Inflammatory macrophage treated with lipopolysaccharide for 4 hours (primary cell): ENCODE measurements around the gene MAP3K21.

Experiments used
- DNase-seq: peaks from one replicate; pipeline ENCODE4 v3.0.0-alpha.2; 2020

MAP3K21 gene

DNA sequence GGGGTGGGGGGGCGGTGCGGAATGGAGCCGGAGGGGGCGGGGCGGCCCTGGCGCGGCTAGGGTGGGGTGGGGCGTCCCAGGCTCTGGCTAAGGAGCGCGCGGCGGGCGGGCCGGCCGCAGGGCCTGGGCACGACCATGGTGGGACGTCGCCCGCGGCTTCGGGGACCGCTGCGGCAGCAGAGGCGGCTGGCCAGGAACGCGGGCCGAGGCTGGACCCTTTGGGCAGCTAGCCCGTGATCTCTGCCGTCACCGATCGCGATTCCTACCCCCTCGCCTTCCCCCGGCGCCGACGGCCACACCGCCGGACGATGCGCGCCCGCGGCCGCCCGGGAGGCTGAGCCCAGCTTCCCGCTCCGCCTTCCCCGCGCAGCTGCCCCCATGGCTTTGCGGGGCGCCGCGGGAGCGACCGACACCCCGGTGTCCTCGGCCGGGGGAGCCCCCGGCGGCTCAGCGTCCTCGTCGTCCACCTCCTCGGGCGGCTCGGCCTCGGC, at the start of gene MAP3K21:
TSS of gene MAP3K21 (plus strand) at position 74 of the 491 bp plus-strand sequence. CDS start at position 379, 305 bp downstream.
- DNase-seq, result no peak

DNA sequence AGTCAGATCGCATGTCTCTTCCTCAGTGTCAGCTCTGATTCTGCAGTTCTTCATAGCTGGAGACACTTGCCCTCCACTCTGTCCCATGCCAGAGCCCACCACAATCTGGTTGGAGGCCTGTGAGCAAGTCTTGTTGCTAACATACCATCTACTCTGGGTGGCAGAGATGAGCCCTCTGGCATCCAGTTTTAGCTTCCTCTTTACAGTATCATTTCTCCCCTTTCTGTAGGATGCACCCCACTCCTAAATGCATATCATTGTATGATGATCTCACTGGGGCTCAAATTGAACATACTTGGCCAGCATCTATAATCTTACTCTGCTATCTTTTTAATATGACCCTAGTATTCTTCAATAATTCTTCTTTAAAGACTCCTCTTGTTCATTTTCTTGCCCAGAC, 48.9 kb upstream of the MAP3K21 start:
- DNase-seq, result peak; percentile 67

DNA sequence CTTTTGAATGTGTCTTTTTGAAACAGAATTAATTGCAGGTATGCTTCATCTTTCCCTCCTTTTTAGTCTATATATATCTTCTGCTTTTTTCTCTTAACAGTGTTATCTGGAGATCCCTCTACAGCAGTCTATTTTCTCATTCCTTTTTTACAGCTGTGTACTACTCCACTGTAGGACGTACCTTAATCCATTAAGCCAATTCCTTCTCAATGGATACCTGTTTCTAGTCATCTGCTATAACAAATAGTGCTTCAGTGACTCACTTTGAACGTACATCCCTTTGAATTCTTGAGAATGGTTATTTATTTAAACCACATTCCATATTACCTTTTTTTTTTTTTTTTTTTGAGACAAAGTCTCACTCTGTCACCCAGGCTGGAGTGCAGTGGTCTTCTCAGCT, 47.6 kb upstream of the MAP3K21 start:
- no peak for DNase-seq

DNA sequence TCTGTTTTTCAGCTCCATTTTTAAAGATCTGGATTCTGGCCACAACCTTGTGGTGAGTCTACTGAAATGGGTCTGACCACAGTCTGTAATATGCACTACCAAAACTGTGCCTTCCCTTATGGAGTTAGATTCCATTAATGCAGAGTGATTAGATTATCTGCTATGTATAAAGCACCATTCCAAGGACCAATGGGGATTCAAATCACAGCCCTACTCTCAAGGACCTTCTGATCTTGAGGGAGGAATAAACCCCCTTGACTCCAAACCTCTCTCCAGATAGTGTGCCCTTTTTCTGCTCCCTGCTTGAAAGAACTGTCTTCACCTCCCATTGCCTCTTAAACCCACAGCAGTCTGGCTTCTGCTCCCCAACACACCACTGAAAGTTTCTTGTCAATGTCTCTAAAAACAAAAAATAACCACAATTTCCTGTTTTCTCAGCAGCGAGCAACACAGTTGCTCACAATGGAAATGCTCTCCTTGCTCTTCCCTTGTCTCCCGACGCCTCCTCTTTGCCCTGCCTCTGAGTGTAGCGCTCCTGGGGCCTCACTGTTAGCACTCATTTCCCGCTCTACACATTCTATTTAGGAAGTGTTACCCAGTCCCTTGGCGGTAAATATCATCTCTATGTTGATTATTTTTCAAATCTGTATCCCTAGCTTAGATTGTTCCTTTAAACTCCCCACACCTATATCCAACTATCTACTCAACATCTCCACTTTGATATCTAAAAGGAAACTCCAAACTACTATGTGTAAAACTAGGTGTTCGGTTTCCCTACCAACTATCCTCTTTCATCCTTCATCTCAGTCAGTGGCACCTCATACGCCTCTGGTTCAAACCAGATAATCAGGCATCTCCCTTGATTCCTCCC, 45.6 kb upstream of the MAP3K21 start:
- DNase-seq, result peak; percentile 62

DNA sequence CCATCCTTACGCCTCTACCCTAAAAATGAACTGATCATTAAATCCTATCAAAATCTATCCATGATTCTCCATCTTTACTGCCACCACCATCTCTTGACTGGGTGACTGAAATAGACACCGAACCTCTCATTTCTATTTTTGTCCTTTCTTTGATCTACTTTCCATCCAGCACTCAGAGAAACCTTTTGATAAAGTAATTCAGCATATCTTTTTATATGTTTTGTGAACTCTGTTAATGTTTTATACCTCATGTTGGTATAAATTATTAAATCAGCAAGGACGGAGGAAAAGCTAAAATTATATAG, 45.0 kb upstream of the MAP3K21 start:
- DNase-seq, result no peak

DNA sequence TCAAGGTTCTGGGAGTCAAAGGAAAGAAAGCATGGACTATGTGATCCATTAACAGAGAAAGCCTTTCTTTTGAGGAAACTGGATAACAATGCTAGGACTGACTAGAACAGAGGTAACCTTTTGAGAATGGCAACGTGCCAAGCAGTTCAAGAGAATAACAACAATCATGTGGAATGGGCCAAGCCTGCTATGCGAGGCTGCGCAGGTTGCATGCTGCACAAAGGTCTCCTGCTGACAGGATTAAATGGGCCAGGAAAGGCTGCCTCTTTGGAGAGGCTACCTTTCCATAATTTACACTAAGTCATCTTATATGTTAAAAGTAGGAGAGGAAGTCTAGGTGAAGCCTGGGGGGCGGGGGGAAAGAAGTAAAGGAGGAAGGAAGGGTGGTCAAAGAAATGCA, 37.8 kb upstream of the MAP3K21 start:
- no peak for DNase-seq

DNA sequence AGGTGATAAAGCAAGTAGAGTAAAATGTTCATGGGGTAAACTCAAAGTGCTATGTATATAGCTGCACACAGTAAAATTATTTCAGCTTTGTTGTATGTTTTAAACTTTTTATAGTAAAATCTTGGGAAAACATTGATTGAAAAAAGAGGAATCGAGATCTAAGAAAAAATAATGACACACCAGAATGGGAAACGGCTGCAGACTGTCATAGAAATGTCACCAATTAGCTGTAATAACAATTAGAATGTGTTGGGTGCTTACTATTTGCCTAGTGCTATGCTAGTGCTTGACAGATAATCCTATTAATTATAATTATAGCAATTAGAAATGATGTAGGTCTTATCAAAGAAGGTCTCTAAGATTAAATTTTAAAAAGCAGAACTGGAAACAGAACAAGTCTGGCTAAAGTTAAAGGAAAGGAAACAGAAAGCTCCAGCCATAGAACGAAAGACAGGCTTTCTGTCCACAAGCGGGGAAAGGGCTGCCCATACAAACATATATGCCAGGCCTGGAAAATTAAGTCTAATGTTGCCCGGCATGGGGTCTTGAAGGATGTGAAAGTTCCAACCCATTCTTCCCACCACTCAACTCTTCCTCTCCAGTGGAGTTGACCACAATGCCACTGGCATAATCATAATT, 37.0 kb upstream of the MAP3K21 start:
- DNase-seq, result peak; percentile 78

DNA sequence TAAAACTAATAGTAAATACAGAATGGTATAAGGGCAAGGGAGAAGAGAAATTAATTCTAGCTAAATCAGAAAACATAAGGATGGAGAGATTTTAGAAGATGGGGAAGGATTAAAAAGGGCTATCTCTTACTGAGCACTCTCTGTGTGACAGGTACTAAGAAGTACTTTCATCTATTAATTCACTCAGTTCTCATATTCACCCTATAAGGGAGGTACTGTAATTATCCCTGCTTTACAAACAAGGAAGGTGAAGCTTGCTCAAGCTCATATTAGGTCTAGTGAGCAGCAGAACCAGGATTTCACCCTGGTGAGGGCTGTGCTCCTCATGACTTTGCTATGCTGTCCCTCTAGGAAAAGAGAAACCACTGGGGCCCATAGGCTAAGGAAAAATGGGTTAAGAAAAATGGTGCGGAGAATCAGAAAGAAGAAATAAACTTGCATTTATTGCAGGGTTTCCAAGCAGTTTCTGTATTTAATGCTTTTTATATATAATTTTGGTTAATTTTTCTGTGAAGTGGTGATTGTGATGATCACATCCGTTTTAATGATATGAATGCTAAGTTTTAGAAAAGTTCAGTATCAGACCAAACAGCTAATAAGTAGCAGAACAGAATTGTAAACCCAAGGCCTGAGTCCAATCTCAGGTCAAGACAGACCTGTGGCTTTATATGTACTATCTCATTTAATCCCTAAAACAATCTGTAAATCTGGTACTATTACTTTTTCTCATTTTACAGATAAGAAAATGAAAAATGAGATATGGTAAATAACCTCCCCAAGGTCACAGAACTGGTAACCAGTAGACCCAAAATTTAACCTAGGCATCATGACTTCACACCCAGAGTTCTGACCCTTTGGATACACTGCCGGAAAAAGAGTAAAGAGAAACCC, 33.7 kb upstream of the MAP3K21 start:
- DNase-seq, result peak; percentile 14

DNA sequence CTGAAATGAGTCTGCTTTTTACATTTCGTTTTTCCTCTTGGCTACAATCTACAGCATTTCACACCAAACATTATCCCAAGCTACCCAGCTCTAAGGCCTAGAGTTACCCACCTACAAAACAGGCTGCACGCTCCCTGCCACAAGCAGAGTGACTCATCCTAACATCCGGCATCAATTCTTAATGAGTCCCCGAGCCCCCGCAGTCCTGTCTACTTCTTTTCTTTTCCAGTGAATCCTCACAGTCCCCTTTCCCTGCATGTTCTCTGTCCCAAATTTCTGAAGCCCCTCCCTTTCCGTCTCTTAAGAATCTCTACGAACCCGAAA, 32.6 kb upstream of the MAP3K21 start:
- DNase-seq, result peak; percentile 59

DNA sequence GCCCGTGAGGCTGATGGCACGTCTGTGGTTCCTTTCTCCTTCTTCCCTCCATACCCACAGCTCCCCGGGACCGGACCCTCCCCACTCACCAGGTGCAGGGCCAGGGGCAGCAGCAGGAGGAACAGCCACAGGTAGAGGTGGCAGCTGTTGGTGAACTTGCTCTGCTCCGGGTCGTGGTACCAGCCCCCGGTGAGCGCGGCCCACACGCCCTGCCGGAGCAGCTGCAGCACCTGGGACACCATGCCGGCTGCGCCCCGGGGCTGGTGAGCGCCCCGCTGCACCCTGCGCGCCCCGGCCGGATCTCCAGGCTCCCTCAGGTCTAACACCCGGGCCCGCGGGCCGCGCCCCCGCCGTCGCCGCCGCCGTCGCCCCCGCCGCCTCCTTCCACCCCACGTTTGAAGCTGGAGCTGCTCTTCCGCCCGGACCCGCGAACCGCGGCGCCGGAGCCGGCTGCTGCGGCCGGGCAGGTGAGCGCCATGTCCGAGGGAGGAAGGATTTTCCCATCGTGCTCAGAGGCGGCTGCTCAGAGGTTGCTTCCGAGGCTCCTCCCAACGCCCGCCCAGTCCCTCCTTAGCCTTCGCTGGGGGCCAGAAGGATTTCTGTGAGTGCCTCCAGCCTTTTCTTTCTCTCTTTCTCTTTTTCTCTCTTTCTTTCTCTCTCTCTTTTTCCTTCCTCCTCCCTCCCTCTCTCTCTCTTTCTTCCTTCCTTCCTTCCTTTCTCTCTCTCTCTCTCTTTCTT, 32.1 kb upstream of the MAP3K21 start, which contains the start of gene PCNX2:
TSS of gene PCNX2 (minus strand) at position 489 of the 738 bp plus-strand sequence. CDS start at position 242, 247 bp downstream.
- peak; percentile 54 for DNase-seq

DNA sequence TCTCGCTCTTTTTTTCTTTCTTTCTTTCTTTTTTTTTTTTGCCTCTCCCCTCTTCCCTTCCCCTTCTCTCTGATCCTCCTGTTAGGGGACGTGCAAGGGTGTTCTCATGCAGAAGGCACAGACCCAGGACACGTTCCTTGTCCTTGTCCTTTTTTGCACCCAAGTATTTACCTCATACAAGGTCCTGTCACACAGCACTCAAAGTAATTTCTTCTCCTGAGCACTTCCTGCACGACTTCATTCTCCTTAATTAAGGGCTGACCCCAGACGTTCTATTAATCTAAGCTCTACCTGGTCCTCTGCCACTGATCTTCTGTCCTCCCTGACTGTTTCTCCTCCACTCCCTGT, 31.6 kb upstream of the MAP3K21 start:
- DNase-seq, result no peak

DNA sequence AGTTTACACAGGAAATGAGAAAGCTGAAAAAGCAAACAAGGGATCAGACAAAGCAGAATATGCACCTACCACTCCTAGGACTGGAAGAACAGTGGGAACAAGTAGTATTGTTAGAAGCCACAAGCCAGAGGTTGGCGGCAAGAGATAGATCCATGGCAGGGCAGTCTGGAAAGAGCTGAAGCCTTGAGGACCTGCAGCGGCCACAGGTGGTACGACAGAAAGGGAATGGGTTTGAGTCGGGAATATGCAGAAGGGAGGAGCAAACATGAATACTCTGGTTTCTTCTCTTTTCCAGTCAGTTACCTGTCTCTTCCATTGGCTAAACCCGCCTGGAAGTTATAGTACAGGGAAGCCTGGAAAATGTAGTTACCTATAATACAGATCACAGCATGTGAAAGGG, 28.1 kb upstream of the MAP3K21 start:
- DNase-seq, result no peak

DNA sequence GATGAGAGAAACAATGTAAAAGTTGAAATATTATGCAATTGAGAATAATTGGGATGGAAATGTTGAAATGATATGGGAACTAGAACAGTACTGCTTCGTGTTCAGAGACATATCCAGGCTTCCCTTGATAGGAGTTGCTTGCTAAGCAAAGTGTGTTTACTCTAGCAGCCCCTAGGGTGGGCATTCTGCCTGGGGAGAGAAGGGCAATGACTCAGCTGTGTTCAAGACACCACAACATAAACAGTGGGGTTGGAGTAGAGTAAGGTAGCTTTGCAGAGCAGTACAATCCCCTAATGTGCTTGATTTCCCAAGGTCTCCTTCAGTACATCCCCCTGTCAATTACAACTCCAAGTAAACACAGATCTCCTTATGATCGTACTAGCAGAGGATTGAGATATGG, 27.2 kb upstream of the MAP3K21 start:
- no peak for DNase-seq

DNA sequence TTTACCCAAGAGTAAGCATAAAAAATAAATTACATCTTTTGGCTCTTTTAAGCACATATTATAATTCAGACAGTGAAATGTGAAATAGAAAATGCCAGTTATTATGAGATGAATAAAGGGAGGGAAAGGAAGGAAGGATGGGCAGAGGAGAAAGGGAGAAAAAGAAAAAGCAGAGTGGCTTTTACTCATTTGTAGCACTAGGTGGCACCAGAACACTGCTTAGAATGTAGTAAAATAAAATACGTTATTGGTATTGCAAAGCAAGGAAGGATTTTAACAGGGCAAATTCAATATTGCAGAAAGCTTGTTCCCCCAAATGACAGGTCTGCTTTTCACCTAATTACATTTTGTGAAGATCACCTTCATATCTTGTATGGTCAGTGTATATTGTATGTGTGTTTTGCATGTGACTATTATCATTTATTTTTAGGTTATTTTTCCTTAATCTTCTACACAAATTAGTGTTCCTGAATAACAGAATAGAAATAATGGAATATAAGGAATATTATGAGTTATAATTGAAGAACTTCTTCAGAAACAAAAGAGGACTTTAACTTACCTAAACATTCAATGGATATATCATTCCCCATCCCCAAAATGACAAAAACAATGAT, 22.9 kb upstream of the MAP3K21 start:
- peak; percentile 55 for DNase-seq

DNA sequence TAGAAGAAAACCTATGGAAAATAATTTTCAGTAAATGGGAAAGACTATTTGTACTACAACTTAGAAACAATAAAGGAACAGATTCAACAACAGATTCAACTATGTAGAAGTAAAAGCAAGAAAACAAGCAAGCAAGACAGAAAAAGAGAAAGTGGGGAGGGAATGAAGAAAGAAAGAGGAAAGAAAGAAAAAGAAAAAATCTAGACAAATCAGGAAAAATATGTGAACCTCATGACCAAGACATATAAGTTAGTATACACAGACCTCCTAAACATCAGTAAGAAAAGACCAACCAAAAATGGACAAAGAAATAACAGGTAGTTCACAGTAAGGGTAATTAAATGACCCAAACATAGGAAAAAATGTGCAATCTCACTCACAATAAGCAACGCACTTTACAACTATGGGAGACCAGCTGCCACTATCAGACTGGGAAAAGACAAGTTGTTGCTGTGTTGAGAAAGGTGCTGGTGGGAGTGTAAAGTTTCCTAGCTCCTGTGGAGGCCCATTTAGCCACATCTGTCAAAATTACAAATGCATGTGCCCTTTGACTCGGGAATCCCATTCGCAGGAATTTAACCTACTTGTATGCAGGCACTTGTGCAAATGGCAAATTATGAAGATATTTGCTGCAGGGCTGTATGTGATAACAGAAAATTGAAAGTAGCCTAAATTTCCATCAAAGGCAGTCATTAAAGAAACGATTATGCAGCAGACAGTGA, 13.9 kb upstream of the MAP3K21 start:
- no peak for DNase-seq

DNA sequence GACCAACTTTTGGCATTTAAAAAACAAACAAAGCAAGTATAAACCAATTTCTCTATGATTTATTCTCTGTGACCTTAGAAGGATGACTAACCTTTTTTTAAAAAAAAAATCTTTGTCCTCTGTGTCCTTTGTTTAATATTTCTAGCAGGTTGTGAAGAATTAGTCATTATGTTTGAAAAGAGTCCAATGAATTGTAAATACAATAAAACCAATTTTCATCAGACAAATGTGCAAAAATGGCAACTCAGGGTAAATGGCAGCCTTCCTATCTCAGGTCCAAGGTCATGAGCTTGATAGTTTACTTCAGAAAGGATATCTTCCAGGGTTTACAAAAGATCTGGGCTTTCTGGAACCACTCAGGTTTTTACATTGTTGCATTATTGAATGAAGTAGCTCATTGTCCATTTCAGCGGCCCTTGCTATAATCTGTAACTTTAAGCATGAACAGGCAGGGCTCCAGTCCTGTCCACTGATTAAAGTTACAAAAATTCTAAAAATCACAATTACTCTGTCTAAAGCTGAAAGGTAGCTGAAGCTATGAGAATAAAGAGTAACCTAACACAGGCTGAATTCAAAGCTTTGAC, 11.7 kb upstream of the MAP3K21 start:
- DNase-seq, result no peak

DNA sequence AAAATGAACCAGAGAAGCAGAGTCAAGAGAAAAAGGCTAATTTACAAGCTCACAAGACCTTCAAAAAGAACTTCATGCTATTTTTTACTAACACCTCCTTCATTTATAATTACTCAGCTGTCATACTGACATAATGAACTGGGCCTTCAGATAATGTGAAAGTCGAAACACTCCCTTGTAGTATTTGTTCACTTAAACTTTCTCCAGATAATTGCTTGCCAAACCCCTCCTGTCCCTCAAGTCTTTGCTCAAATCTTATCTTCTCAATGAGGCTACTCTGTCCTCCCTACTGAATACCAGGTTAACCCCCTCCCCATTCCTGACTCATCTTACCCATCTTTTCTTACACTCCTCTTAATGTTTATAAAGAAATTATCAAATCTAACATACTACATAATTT, 11.1 kb upstream of the MAP3K21 start:
- no peak for DNase-seq

DNA sequence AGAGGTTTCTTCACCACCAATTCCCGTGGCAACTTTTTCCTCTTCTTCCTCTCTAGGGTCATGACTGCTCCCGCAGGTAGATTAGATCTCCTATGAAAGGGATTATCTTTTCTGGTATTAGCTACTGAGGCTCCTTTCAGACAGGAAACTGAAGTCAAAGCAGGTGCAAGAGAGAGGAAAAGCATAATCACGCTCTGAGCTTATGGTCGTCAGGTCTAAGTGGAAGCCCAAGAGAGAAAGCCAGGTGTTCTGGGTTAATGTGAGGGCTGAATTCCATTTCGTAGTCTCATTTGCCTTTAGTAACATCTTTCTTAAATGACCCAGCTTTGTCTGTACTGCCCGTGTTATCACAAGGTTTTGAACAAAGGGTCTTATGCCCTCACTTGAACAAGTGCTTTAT, 8.3 kb upstream of the MAP3K21 start:
- DNase-seq, result no peak

DNA sequence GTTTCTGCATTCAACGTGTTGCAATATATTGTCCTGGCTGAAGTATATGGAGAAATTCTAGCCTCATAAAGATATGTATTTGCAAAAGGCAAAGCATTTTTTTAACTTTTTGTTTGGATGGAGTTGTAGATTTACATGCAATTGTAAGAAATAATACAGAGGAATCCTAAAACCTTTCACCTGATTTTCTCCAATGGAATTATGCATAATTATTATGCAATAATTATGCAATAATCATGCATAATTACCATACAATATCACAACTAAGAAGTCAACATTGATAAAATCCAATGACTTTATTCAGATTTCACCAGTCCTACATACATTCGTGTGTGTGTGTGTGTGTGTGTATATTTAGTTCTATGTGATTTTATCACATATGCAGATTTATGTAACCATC, 7.5 kb upstream of the MAP3K21 start:
- no peak for DNase-seq

DNA sequence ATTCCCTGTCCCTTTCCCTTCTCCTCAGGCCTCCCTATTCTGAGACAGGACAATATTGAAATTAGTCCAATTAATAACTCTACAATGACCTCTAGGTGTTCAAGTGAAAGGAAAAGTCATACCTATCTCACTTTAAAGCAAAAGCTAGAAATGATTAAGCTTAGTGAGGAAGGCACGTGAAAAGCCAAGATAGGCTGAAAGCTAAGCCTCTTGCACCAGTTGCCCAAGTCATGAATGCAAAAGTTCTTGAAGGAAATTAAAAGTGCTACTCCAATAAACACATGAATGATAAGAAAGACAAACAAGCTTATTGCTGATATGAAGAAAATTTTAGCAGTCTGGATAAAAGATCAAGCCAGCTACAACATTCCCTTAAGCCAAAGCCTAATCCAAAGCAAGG, 3.8 kb upstream of the MAP3K21 start:
- no peak for DNase-seq

DNA sequence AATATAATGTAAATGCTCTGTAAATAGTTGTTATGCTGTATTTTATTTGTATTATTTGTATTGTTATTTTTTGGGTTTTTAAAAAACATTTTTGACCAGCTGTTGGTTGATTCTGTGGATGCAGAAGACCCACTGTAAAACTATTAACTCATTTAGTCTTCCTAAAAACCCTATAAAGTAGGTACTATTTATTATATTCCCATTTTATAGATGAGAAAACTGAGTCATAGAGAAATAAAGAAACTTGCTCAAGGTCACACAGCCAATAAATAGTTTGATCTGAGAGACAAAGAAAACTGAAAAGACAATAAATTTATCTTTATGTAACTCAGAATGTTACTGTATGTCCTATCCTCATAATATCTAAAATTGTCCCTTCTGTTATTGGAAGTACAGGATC, 1.2 kb upstream of the MAP3K21 start:
- no peak for DNase-seq
